ENCODE measurements around the gene ERMARD.
"Not testable (repeated sequence)": the region's sequence is repeated elsewhere in the genome, so short reads cannot be mapped to it uniquely, and the experiment has no call there.

ERMARD gene

GRCh38 chr6:169763881-169764280 is 12.5 kb downstream of the ERMARD start:
- no peak overlapping the region for H3K9ac ChIP-seq (ENCODE audit: low read length)
- DNase-seq = no peak
- peaks cover 2% of the 10 kb centered on the region for H3K79me1 ChIP-seq (replicated peaks; ENCODE audit: low read length, poor library complexity, severe bottlenecking)
- no peaks in the 10 kb centered on the region for H3K9me3 ChIP-seq (ENCODE audit: control insufficient read depth, low read length)
- H3K18ac ChIP-seq (ENCODE audit: low read depth in 1 of 2, low read length in 2 of 2) = no peak overlapping the region
- no peak overlapping the region for H2AFZ ChIP-seq (ENCODE audit: low read depth, low read length)
- H3K27me3 ChIP-seq (ENCODE audit: control insufficient read depth in 1 of 2, insufficient read depth in 1 of 2, low read length in 2 of 2) = no peaks in the 10 kb centered on the region
- peaks cover 4% of the 10 kb centered on the region for H3K4me1 ChIP-seq (ENCODE audit: control insufficient read depth, insufficient read depth, low read depth, low read length)
- 85% methylated on average over 6 of the region's 10 CpGs for WGBS
- no peak overlapping the region for H2BK120ac ChIP-seq (ENCODE audit: low read depth, low read length)
- no peak overlapping the region for H3K4ac ChIP-seq (ENCODE audit: low read depth in 1 of 2, low read length in 2 of 2)
- no peak overlapping the region for H2AK5ac ChIP-seq (ENCODE audit: low read length, severe bottlenecking)
- H4K91ac ChIP-seq (ENCODE audit: low read length) = no peak overlapping the region
- H3K36me3 ChIP-seq (ENCODE audit: control insufficient read depth in 1 of 2, insufficient read depth in 2 of 2, low read depth in 1 of 2, low read length in 2 of 2) = peaks cover 41 to 98% of the 10 kb centered on the region in 2 experiments
- H3K4me3 ChIP-seq (ENCODE audit: insufficient read depth in 1 of 2, low read depth in 1 of 2, low read length in 2 of 2) = no peak overlapping the region
- no peak overlapping the region for H2BK5ac ChIP-seq (ENCODE audit: low read depth, low read length, poor library complexity, severe bottlenecking)
- no peak overlapping the region for H2BK12ac ChIP-seq (ENCODE audit: low read length in 2 of 2)
- H3K27ac ChIP-seq (ENCODE audit: low read length, poor library complexity, severe bottlenecking) = no peak overlapping the region
- no peak overlapping the region for H3K14ac ChIP-seq (ENCODE audit: low read length in 2 of 2)
- no peak overlapping the region for H3K4me2 ChIP-seq (ENCODE audit: low read length, poor library complexity, severe bottlenecking)
- no peak overlapping the region for H2BK15ac ChIP-seq (ENCODE audit: low read depth, poor library complexity, severe bottlenecking)
- H3K23ac ChIP-seq (ENCODE audit: low read length in 2 of 2) = no peak overlapping the region
- no peak overlapping the region for H4K8ac ChIP-seq (ENCODE audit: low read length)

GRCh38 chr6:169765789-169766188 is 14.4 kb downstream of the ERMARD start:
- not testable (repeated sequence) for H3K27ac ChIP-seq (ENCODE audit: low read length, poor library complexity, severe bottlenecking); H3K4me3 ChIP-seq (ENCODE audit: insufficient read depth in 1 of 2, low read depth in 1 of 2, low read length in 2 of 2); H3K23ac ChIP-seq (ENCODE audit: low read length in 2 of 2); H2AFZ ChIP-seq (ENCODE audit: low read depth, low read length); H2BK120ac ChIP-seq (ENCODE audit: low read depth, low read length); H2BK12ac ChIP-seq (ENCODE audit: low read length in 2 of 2); H3K14ac ChIP-seq (ENCODE audit: low read length in 2 of 2); H3K18ac ChIP-seq (ENCODE audit: low read depth in 1 of 2, low read length in 2 of 2); H3K27me3 ChIP-seq (ENCODE audit: control insufficient read depth in 1 of 2, insufficient read depth in 1 of 2, low read length in 2 of 2); H3K4me2 ChIP-seq (ENCODE audit: low read length, poor library complexity, severe bottlenecking); H3K9me3 ChIP-seq (ENCODE audit: control insufficient read depth, low read length); H2AK5ac ChIP-seq (ENCODE audit: low read length, severe bottlenecking); H3K79me1 ChIP-seq (replicated peaks; ENCODE audit: low read length, poor library complexity, severe bottlenecking); H4K8ac ChIP-seq (ENCODE audit: low read length); H3K4me1 ChIP-seq (ENCODE audit: control insufficient read depth, insufficient read depth, low read depth, low read length); H2BK5ac ChIP-seq (ENCODE audit: low read depth, low read length, poor library complexity, severe bottlenecking); H3K9ac ChIP-seq (ENCODE audit: low read length); H3K4ac ChIP-seq (ENCODE audit: low read depth in 1 of 2, low read length in 2 of 2); H2BK15ac ChIP-seq (ENCODE audit: low read depth, poor library complexity, severe bottlenecking); H4K91ac ChIP-seq (ENCODE audit: low read length); DNase-seq
- peaks cover 29 to 91% of the 10 kb centered on the region in 2 experiments for H3K36me3 ChIP-seq (ENCODE audit: control insufficient read depth in 1 of 2, insufficient read depth in 2 of 2, low read depth in 1 of 2, low read length in 2 of 2)
- 98% methylated on average over 9 of the region's 10 CpGs for WGBS

GRCh38 chr6:169766232-169766631 is 14.8 kb downstream of the ERMARD start:
- Histone ChIP-seq H3K27me3 (ENCODE audit: control insufficient read depth in 1 of 2, insufficient read depth in 1 of 2, low read length in 2 of 2) (no peaks in the 10 kb centered on the region), H3K4me1 (ENCODE audit: control insufficient read depth, insufficient read depth, low read depth, low read length) (peaks cover 4% of the 10 kb centered on the region), H4K8ac (ENCODE audit: low read length) (no peak overlapping the region), H3K23ac (ENCODE audit: low read length in 2 of 2) (no peak overlapping the region), H3K36me3 (ENCODE audit: control insufficient read depth in 1 of 2, insufficient read depth in 2 of 2, low read depth in 1 of 2, low read length in 2 of 2) (peaks cover 26 to 87% of the 10 kb centered on the region in 2 experiments), H3K4me3 (ENCODE audit: insufficient read depth in 1 of 2, low read depth in 1 of 2, low read length in 2 of 2) (no peak overlapping the region), H3K9ac (ENCODE audit: low read length) (no peak overlapping the region), H4K91ac (ENCODE audit: low read length) (no peak overlapping the region), H3K79me1 (replicated peaks; ENCODE audit: low read length, poor library complexity, severe bottlenecking) (peaks cover 2% of the 10 kb centered on the region), H3K4ac (ENCODE audit: low read depth in 1 of 2, low read length in 2 of 2) (no peak overlapping the region), H3K4me2 (ENCODE audit: low read length, poor library complexity, severe bottlenecking) (no peak overlapping the region), H3K27ac (ENCODE audit: low read length, poor library complexity, severe bottlenecking) (no peak overlapping the region), H2BK12ac (ENCODE audit: low read length in 2 of 2) (no peak overlapping the region), H3K14ac (ENCODE audit: low read length in 2 of 2) (no peak overlapping the region), H2AK5ac (ENCODE audit: low read length, severe bottlenecking) (no peak overlapping the region), H3K9me3 (ENCODE audit: control insufficient read depth, low read length) (no peaks in the 10 kb centered on the region), H2BK15ac (ENCODE audit: low read depth, poor library complexity, severe bottlenecking) (no peak overlapping the region), H3K18ac (ENCODE audit: low read depth in 1 of 2, low read length in 2 of 2) (no peak overlapping the region), H2BK120ac (ENCODE audit: low read depth, low read length) (no peak overlapping the region), H2BK5ac (ENCODE audit: low read depth, low read length, poor library complexity, severe bottlenecking) (no peak overlapping the region), H2AFZ (ENCODE audit: low read depth, low read length) (no peak overlapping the region)
- no peak for DNase-seq
- 71% methylated on average over 5 of the region's 5 CpGs for WGBS

GRCh38 chr6:169766921-169767736 is 15.7 kb downstream of the ERMARD start:
- Histone ChIP-seq H3K9ac (ENCODE audit: low read length) (no peak overlapping the region), H3K27me3 (ENCODE audit: control insufficient read depth in 1 of 2, insufficient read depth in 1 of 2, low read length in 2 of 2) (no peaks in the 10 kb centered on the region), H2BK12ac (ENCODE audit: low read length in 2 of 2) (no peak overlapping the region), H2BK15ac (ENCODE audit: low read depth, poor library complexity, severe bottlenecking) (no peak overlapping the region), H3K79me1 (replicated peaks; ENCODE audit: low read length, poor library complexity, severe bottlenecking) (peaks cover 2% of the 10 kb centered on the region), H3K36me3 (ENCODE audit: control insufficient read depth in 1 of 2, insufficient read depth in 2 of 2, low read depth in 1 of 2, low read length in 2 of 2) (peaks cover 33 to 87% of the 10 kb centered on the region in 2 experiments), H3K9me3 (ENCODE audit: control insufficient read depth, low read length) (no peaks in the 10 kb centered on the region), H2BK120ac (ENCODE audit: low read depth, low read length) (no peak overlapping the region), H4K8ac (ENCODE audit: low read length) (no peak overlapping the region), H3K4me3 (ENCODE audit: insufficient read depth in 1 of 2, low read depth in 1 of 2, low read length in 2 of 2) (no peak overlapping the region), H2AK5ac (ENCODE audit: low read length, severe bottlenecking) (no peak overlapping the region), H2BK5ac (ENCODE audit: low read depth, low read length, poor library complexity, severe bottlenecking) (no peak overlapping the region), H2AFZ (ENCODE audit: low read depth, low read length) (no peak overlapping the region), H3K4me1 (ENCODE audit: control insufficient read depth, insufficient read depth, low read depth, low read length) (peaks cover 4% of the 10 kb centered on the region), H3K14ac (ENCODE audit: low read length in 2 of 2) (peak overlapping the region in 1 of 2 experiments; percentile 18), H3K27ac (ENCODE audit: low read length, poor library complexity, severe bottlenecking) (no peak overlapping the region), H3K18ac (ENCODE audit: low read depth in 1 of 2, low read length in 2 of 2) (no peak overlapping the region), H4K91ac (ENCODE audit: low read length) (peak overlapping the region; percentile 77), H3K4ac (ENCODE audit: low read depth in 1 of 2, low read length in 2 of 2) (no peak overlapping the region), H3K23ac (ENCODE audit: low read length in 2 of 2) (no peak overlapping the region), H3K4me2 (ENCODE audit: low read length, poor library complexity, severe bottlenecking) (no peak overlapping the region)
- no peak for DNase-seq
- WGBS = 98% methylated on average over 13 of the region's 13 CpGs

Data from mesenchymal stem cell (in vitro differentiated cells and primary cell).